OCI-LY3 (cell line): ENCODE measurements around the gene WDR18.

Experiments
- EZH2phosphoT487 ChIP-seq: fragments of 200-600 bp; shearing (Covaris generic); IDR thresholded peaks from 2 replicates; pipeline ENCODE4 v1.6.1; 2018; ENCODE audit warnings: antibody characterized with exemption, mixed run types, low read depth
- TF ChIP-seq, protein P1 (sequence below): fragments of 200-600, 300-600 bp; sonication (generic); IDR thresholded peaks from 2 replicates; pipeline ENCODE4 v1.5.1; 2014; ENCODE audit warnings: antibody characterized with exemption, low read length, low read depth

DNA sequence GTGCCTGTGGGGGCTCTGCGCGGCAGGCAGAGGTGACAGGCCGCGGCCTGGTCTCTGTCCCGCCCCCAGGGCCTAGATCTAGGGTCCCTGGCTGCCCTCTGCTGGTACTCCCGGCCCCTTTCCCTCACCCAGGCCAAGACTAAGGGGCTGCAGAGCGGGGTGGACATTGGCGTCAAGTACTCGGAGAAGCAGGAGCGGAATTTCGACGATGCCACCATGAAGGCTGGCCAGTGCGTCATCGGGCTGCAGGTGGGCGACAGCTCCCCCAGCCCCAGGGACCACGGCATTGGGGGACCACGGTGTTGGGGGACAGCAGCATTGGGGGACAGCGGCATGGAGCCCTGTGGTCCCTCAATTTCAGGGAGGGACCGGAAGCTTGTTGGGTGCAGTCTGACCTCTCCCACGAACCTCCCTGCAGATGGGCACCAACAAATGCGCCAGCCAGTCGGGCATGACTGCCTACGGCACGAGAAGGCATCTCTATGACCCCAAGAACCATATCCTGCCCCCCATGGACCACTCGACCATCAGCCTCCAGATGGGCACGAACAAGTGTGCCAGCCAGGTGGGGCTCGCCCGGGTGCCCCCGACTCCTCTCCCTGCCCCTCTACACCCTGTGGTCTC, 52.0 kb downstream of the WDR18 start:
- TF ChIP-seq, protein P1, sequence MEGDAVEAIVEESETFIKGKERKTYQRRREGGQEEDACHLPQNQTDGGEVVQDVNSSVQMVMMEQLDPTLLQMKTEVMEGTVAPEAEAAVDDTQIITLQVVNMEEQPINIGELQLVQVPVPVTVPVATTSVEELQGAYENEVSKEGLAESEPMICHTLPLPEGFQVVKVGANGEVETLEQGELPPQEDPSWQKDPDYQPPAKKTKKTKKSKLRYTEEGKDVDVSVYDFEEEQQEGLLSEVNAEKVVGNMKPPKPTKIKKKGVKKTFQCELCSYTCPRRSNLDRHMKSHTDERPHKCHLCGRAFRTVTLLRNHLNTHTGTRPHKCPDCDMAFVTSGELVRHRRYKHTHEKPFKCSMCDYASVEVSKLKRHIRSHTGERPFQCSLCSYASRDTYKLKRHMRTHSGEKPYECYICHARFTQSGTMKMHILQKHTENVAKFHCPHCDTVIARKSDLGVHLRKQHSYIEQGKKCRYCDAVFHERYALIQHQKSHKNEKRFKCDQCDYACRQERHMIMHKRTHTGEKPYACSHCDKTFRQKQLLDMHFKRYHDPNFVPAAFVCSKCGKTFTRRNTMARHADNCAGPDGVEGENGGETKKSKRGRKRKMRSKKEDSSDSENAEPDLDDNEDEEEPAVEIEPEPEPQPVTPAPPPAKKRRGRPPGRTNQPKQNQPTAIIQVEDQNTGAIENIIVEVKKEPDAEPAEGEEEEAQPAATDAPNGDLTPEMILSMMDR = peak; percentile 23; the same call in 1 of the 2 replicates
- TF ChIP-seq EZH2phosphoT487 = no peak
